NCI-H2196 (cell line): ENCODE results near the gene CHPT1.
"Not testable (repeated sequence)": the region's sequence is repeated elsewhere in the genome, so short reads cannot be mapped to it uniquely, and the experiment has no call there.

Source experiments
- DNase-seq: peaks from one replicate; lab custom pipeline; 2025; ENCODE audit not compliant: unreplicated experiment; lab: John Stamatoyannopoulos, UW

Gene CHPT1

DNA sequence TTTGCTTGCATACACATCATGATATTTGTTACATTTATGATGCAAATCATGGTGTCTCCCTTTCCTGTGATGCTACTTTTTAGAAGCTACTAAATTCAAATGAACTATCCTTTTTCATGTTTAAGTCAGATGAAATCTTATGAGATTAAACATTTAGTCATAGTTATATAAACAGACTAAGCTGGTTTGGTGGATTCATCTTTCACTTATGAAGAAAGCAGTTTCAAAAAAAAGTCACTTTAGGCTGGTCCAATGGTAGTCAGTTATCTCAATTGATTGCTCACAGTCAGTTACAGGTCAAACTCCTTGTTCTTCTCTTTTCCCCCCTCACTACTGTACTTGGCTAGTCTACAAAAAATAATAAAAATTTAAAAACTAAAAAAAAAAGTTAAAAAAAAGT, 22.1 kb downstream of the CHPT1 start:
- DNase-seq: no peak

DNA sequence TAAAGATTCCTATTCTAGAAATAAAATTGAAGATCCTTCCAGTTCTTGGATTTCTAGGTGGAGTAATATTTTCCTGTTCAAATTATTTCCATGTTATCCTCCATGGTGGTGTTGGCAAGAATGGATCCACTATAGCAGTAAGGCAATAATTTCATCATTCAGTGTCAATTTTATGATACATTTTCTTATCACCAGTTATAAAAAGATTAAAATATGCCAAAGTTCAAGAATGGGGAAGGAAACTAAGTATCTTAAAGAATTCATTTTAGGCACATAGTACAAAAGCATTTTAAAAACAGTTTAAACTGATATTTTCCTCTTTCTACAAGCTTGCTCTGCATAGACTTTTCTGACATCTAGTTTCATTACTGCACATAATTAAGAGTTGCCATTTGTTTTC, 22.7 kb downstream of the CHPT1 start:
- DNase-seq: no peak

DNA sequence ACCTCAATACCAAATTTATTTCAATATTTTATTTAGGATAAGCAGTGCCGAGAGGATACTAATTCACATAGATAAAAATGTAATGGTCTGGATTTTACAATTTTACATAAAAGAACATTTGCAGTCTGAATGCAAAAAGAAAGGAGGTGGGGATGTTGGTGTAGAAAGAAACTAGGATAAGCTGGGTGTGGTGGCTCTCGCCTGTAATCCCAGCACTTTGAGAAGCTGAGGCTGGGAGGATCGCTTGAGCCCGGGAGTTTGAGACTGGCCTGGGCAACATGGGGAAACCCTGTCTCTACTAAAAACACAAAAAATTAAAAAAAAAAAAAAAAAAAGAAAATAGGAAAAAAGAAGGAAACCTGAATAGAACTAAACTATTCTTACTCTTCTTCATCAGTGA, 25.0 kb downstream of the CHPT1 start:
- no peak for DNase-seq

DNA sequence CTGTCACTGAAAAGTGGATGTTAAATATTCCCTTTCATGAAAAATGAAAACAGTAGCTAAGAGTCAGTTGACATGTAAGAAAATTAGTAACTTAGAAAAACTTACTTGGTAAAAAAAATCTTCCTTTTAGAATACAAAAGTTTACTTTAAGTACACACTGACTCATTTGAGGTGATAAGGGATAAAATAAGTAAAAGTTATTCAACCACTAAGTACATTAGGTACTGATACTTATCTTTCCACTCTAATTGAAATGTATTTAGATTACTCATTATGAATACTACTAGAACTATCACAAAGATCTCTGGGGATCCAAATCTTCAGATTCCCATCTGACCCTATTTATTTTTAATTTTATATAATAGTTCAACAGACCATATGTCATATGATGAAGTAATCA, 29.7 kb downstream of the CHPT1 start:
- DNase-seq: no peak

DNA sequence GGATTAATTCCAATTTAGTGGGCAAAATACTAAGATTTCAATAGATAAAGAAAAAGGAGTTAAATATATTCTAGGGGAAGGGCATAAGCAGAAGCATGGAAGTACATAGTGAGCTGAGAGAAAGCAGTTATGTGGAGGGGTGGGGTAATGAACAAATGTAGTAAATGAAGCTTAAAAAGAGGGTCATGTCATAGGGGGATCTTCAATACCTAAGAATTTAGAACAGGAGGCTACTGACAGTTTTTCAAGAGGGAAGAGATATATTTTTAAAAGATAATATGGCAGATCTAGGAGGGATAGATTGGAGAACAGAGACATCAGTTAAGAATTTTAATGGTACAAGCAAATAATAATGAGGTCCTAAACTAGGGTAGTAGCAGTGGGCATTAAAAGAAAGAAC, 32.4 kb downstream of the CHPT1 start:
- no peak for DNase-seq

DNA sequence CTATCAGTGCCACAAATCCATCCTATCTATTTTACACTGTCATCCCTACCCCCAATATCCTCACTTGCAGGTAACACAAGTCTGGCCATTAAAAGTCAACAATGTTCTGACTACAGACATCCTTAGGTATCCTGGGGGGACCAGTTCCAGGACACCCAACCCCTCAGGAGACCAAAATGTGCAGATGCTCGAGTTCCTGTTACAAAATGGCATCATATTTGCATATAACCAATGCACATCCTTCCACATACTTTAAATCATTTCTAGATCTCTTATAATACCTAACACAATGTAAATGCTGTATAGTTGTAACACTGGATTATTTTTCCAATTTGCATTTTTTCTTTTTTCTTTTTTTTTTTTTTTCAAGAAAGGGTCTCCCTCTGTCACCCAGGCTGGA, 34.9 kb downstream of the CHPT1 start:
- no peak for DNase-seq

DNA sequence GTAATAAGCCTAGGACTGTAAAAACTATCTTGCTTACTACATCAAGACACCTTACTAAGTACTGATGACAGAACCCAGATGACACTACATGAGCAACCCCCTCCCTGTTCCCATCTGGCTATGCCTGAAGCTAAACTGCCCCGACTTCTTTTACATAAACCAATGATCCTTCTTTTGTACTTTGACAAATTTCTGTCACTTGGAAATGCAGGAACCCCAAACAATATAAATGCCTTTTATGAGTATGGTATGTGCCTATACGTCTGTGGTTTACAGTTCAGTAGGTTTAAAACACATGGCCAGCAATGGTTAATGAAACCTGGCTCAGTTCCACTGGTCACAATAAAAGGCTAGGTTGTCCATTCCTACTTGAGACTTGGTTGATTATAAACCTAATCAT, 35.7 kb downstream of the CHPT1 start:
- no peak for DNase-seq

DNA sequence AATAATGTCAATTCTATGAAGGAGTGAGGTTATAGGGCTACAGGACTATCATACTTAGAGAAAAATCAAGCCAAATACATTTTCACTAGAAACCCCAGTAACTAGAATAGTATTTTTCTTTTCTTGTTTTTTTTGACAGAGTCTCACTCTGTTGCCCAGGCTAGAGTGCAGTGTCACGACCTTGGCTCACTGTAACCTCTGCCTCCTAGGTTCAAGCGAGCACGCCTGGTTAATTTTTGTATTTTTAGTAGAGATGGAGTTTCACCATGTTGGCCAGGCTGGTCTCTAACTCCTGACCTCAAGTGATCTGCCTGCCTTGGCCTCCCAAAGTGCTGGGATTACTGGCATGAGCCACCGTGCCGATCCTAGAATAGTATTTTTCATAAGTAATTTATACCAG, 37.0 kb downstream of the CHPT1 start:
- not testable (repeated sequence) for DNase-seq

DNA sequence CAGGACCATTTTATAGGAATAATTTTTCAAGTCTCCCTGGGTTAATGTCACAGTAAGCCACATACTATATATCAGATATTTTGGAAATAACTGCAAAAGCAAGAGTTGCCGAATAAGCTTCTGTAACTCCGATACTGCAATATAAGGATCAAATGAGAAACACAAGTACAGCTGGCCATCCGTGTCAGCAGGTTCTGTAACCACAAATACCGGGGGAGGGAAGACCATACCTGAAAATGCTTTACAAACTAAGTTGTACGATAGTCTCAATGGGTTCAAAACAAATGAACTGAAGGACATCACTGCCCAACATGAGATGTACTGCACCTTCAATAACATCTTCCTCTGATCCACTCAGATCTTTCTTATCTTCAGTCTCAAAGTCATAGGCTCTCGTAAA, 40.0 kb downstream of the CHPT1 start:
- DNase-seq: no peak

DNA sequence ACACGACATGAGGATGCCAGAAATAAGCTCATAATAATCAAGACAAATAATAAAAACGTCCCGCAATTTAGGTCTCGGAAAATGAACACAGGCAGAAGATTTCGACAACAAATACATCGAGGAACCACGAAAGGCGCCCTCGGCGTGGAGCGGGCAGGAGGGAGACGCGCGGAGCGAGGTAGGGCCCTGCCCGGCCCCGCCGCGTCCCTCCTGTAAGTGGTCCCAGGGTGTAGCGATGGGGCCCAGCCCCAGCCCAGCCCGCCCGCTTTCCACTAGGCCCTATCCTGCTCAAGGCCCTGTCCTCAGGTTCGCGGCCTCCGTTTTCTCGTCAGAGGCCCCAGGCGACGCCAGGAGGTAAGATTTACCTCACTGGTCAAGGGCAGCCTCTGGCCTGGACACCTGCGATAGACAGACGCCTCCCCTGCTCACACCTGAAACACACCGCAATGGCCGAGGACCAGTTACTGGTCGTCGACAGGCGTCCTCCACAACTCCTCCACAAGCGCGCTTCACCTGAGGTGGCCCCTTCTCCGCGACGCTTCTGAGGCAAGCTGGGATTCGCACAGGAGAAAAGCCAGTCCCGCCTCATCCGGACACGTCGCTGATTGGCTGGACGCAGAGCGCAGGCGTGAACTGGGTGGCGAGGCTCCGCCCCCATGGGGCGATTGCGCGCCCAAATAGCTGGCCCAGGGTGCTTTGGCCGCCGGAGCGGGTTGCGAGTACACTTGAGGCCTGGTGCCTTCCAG, 41.7 kb downstream of the CHPT1 start, which contains the start of gene SYCP3:
Gene SYCP3, minus strand, starts transcription at position 543 of the 746 bp plus-strand sequence. CDS start 1,527 bp downstream, outside the sequence.
- no peak for DNase-seq

DNA sequence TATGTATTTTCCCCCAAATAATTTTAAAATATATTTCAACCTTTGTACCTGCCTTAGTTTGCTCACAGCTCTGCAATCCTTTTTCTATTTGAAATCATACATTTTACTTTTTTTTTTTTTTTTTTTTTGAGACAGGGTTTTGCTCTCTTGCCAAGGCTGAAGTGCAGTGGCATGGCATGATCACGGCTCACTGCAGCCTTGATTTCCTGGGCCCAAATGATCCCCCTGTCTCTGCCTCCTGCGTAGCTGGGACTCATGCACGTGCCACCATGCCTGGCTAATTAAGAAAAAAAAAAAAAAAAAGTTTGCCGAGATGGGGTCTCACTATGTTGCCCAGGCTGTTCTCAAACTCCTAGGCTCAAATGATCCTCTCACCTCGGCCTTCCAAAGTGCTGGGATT, 43.1 kb downstream of the CHPT1 start:
- DNase-seq: no peak

DNA sequence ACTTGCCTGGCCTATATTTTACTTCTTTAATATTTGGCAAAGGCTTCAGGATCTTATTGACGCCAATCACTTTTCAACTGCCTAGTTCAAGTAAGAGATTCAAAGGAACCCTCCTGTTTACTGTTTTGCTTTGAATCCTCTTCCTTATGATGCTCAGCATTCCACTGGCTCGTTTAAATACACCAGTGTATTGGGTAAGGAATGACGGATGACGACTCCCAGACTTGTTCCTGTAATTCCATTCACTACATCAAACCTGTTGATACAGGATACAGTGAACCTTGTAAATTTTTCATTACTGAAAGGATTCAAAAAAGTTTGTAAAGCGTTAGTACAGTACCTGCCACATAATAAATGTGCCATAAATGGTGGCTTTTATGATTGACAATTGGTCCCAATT, 43.5 kb downstream of the CHPT1 start:
- DNase-seq: no peak

DNA sequence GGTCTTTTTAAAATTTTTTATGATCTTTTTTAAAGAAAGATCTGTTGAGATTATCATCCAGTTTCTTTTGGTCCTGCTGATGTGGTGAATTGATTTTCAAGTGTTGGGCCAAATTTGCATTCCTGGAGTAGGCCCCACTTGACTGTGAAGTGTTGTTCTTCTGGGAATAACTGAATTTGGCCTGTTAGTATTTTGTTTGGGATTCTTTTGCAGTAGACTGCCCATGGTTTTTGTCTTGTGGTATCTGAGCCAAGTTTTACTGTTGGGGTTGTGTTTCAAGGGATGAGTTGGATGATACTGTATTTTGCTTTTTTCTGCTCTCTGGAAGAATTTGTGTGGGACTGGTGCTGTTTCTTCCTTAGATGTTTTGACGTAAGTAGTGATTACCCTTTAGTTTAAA, 45.8 kb downstream of the CHPT1 start:
- no peak for DNase-seq

DNA sequence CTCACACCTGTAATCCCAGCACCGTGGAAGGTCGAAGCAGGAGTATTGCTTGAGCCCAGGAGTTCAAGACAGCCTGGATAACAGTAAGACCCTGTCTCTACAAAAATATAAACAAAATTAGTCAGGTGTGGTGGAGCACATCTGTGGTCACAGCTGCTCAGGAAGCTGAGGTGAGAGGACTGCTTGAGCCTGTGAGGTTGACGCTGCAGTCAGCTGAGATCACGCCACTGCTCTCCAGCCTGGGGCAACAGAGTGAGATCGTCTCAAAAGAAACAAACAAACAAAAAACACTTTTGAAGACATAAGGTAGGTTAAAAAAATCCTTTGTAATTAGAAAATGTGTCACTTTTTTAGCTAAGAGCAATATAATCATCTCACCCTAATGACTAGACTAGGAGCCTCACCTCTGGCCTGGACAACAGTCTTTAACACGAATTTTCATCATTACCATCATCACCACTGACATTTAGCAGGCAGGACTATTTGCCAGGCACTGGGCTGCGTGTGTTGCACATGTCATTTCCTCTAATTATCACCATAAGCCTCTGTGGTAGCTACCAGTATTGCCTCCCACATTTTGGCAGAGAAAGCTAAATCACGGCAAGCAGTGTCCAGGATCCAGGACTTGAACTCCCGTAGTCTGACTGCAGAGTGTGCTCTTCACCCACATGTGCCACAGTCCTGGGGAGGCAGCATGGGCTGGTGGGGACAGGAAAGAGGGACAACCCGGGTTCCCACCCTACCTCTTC, 46.5 kb downstream of the CHPT1 start:
- no peak for DNase-seq

DNA sequence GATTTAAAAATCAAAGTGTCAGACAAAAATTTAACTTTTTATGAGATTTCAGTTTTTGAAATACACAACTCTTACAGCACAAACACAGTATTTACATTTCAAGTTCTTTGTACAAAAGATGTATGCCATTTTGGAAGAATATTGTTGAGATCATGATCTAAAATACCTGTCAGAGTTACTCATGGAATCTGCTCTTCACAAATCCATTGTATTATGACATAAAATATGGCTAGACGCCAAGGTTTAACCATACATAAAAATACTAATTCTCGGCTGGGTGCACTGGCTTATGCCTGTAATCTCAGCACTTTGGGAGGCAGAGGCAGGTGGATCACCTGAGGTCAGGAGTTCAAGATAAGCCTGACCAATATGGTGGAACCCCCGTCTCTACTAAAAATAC, 48.0 kb downstream of the CHPT1 start:
- no peak for DNase-seq

DNA sequence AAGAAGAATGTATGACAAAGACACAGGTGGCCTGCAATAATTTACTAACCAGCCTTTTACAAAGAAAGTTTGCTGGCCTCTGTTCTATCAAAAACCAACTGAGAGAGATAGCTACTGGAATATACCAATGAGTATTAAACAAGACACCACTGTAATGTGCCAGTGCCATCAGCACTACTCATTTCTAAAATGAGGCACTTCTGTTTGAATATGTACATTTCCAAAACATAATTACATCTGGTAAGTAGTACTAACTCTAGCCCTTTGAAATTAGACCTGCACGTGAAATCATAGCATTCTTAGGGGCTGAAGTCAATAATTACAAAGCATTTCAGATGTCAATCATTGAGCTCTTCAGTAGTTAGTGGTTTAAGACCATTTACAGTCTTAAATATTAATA, 48.8 kb downstream of the CHPT1 start:
- no peak for DNase-seq

DNA sequence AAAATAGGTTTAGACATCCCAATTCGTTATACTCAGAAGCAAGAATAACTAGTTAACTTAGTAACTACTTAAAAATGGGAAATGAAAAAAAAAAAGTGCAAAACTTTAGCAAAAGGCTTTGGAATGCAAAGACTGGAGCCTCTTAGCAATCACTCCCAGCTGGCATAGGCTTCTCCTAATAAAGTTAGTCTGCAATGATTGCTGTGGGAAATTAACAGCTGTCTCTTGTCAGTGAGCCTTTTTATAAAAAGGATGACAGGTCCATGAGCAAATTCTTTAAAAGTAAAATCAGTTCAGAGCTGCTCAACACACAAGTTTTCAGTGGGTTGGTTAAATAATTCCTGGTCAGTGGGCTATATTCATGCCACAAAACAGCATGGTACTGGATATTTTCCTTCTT, 49.2 kb downstream of the CHPT1 start:
- no peak for DNase-seq

DNA sequence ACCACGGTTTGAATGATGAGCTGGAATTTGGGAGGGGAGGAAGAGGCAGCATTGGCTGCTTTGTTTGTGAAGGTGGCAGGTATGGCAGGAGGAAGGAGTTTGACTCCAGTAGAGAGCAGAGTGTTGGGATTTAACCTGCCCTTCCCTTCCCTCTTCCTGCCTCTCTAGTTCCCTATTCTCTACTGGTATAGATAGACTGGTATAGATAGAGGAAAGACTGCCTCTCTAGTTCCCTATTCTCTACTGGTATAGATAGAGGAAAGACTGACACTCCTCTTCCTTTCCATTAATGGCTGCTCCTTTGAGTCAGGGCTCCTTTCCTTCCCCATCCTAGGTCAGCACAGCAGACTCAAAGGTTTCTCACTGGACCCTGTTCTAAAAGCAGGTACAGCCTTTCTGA, 50.3 kb downstream of the CHPT1 start:
- DNase-seq: no peak

DNA sequence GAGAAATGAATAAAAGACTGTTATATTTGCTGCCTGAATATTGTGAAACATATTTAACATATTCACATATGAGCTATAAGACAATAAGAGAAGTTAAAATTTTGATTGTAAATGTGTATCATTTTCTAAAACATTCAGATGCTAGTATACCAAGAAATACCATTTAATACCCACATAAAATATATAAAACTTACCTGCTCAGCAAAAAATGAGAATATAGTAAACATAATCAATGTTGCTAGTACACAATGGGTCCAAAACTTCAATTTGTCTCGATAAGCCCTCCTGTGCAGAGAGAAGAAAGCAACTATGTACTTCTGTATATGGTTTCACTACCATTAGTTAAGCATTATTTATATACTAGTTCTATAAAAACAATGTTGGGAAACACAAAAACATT, 51.5 kb downstream of the CHPT1 start:
- DNase-seq: no peak

DNA sequence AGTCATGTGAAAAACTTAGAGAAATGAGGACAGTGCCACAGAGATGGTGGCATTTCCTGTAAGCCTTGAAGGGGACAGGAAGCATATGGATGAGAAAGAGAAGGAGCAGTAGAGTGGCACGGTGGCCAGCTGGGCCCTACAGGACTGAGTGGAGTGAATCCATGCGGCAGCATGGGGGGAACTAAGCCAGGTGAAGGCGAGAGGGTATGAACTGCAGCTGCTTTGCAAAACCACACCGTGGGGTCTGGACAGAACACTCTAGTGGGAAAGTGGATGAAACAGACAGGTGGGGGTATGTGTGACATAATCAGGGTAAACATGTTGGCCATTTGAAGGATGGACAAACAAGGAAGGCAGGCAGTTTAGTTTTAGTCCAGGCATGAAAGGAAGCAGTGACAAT, 52.2 kb downstream of the CHPT1 start:
- DNase-seq: no peak

DNA sequence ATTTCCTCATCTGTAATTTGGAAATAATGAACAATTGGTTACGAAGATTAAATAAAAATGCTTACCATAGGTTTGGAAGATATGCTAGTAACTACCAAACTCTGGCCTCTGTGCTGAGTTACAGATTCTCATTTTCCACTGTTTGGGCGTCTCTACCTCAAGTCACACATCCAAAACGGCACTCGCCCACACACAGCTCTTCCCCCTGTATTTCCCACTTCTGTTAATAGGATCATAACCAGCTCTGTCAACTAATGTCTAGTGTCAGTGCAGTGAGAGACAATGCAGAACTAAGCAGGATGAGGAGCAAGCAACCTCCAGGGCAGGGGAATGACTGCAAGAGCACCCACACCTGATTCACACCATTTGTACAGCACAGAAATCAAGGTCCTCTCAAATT, 52.7 kb downstream of the CHPT1 start:
- DNase-seq: no peak

DNA sequence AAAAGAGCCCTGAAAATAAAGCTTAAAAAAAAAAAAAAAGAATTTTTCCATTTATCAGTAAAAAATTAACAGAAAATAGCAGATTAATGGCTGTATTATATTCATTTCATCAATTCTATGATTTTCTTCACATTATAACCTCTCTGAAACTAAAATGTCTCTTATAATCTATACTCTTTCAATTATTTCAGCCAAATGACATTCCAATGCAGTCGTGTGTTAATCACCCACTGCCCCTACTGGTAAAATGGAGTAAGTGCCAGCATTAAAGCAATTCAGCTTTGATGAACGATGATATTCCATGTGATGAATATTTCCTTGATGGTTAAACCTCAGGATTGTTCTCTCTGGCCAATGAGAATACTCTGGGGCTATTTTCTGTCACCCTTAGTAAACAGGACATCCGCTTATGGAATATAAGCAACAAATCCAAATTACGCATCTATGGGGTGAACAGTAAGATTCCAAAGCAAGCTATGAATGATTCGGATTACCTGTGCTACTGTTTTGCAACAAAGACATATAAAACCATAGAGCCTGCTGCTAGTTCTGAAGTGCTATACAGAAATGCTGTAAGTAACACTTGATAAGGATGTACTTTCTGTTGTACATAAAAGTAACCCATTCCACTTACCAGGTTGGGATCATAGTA, 62.1 kb downstream of the CHPT1 start:
- peak; percentile 26 for DNase-seq
